ENCODE data around the gene UGT3A2.

UGT3A2 gene

DNA sequence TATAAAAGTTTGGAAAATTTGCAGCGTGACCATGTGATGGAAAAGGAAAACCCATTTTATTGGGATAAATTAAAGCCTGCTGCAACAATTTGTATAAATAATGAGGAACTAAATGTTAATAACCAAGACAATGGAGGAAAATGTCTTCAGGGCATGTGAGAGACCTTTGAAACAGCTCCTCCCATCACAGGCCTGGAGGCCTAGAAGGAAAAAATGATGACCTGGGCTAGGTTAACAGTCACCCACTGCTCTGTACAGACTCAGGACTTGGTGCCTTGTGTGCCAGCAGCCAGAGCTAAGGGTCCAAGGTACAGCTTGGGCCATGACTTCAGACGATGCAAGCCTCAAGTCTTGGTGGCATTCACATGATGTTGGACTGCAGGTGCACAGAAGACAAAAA lies 53.5 kb downstream of the UGT3A2 start:
- in situ Hi-C loops (cut with MboI; ENCODE audit: low sequenced_read_pairs) = no loop called here

DNA sequence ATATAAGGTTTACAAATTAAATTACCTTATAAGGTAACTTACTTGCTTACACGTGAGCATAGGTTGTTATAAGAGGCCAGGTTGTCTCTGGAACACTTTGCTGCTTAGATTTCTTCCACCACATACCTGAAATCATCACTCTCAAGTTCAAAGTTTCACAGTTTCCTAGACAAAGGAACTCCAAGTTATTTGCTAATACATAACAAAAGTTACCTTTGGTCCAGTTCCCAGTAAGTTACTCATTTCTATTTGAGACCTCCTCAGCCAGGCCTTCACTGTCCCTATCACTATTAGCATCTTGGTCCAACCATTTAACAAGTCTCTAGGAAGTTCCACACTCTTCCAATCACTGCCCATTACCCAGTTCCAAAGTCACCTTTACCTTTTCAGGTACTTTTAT lies 57.0 kb downstream of the UGT3A2 start:
- in situ Hi-C loops (cut with MboI; ENCODE audit: low sequenced_read_pairs) = no loop called here

DNA sequence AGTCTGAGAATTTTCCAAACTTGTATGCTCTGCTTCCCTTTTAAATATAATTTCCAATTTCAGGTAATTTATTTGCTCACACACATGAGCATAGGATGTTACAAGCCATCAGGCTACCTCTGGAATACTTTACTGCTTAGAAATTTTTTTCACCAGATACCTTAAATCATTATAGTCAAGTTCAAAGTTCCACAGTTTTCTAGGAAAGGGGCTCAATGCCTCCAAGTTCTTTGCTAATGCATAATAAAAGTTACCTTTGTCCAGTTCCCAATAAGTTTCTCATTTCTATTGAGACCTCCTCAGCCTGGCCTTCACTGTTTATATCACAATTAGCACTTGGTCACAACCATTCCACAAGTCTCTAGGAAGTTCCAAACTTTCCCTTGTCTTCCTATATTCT lies 59.3 kb downstream of the UGT3A2 start:
- in situ Hi-C loops (cut with MboI; ENCODE audit: low sequenced_read_pairs) = no loop called here

DNA sequence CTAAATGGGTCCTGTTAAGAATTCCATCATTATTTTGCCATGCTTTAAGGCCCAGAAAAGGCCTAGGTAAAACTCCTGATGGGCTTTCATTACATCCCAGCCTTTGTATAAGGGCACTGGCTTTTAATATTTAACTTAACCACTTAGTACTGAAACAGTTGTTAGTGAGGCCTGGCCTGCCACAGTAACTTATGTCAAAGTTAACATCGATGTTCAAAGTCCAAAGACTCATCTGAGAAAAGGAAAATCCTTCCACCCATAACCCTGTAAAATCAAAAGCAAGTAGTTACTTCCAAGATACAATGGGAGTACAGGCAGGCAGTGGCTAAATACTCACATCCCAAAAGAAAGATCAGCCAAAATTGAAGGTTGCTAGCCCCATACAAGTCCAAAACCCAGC lies 60.5 kb downstream of the UGT3A2 start:
- in situ Hi-C loops (cut with MboI; ENCODE audit: low sequenced_read_pairs) = no loop called here

DNA sequence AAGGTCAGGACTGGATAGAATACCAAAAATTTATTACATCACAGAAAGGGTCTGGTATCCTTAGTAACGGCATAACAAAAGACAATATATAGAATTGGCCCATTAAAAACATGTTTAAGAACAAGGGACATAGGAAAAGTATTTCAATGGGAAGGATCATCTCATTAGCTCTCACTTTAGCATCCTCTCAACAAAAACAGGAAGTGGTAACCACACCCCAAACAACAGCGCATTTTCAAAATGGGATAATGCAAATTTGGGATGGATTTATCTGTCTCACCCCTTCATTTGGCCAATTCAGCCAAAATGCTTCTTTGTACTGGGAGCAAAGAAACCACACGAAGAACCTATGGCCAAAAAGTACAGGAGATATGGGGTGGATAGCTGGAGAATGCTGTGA lies 65.7 kb downstream of the UGT3A2 start:
- in situ Hi-C loops (cut with MboI; ENCODE audit: low sequenced_read_pairs) = no loop called here

DNA sequence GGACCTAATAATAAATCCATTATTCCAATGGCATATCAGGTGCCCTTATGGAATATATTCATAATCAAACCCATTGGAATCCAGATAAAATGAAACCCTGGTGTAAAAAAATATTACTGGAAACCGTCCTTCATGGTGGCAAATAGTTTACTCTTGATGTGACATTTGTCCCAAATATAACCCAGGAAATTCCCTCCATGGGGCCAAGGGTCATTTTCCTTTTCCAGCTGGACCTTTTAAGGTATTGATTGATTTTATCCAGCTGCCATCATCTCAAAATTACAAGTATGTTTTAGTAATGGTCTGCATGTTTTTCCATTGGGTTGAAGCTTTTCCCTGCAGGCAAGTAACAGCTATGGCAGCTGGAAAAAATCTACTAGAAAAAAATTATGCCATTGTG lies 67.1 kb downstream of the UGT3A2 start:
- in situ Hi-C loops (cut with MboI; ENCODE audit: low sequenced_read_pairs) = no loop called here

DNA sequence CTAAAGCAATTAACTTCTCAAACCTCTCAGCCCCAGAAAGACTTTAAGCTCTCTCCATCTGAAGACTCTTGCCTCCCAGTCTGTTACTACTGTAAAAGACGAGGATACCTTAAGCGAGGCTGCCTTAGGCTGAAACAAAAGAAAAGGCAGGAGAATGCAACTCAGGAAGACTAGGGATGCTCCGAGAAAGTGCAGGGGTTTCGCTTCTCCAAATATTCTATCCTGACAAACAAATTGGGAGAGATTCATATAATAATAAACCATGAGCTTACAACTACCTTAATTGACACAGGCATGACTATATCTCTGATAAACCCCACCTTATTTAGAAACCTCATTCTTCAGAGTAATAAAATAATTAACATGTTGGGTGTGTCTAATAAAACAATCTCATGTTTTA lies 70.6 kb downstream of the UGT3A2 start:
- in situ Hi-C loops (cut with MboI; ENCODE audit: low sequenced_read_pairs) = no loop called here

DNA sequence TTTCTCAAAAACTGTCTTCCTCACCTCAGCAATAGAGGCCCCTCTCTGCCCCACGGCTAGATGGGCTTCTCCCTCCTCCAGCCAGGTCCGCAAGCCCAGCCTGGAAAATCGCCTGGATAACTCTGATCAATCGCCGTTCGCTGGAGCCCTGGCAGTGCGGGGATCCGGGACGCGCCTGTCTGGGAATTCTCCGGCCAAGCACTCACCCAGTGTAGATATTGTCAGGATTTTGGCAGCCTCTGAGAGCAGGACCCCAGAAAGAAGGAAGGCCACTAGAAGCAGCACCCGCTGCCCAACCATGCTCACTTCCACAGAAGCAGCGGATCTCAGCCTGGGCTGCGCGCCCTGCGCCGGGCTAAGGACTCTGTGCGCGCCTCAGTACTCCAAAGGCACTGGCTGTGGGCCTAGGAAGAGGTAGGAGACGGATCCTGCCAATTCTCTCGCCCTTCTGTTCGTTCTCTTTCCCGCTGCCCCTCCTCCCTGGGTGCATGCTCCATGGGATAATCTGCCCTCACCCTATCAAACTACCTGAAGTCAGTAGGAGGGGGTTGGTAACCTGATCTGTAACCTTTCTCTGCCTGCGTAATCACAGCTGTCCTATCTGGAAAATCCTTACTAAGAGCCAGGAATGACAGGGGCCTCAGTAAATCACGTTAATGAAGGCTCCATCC lies 75.6 kb downstream of the UGT3A2 start, which contains the start of gene UGT3A1:
UGT3A1 (minus strand) TSS at position 450 of the 671 bp plus-strand sequence; CDS start at position 300, 150 bp downstream.
- in situ Hi-C loops (cut with MboI; ENCODE audit: low sequenced_read_pairs) = no loop called here

DNA sequence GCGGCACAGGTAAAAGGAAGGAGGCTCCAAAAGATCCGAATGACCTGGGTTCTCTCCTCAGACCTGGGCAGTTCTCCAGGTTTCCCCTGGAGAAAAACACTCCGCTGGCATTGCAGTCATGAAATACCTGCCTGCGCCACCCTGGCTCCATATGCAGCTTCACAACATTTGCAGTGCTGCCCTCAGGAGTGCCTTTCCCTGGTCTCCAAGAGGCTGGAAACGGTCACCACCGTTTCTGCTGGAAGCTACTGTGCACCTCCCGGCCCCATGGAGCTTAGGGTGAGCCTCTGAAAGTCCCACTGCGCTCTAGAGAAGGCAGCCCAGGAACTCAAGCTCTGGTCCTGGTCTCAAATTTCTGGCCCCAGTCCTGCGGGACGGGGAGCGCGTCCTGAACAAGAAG lies 76.2 kb downstream of the UGT3A2 start:
- in situ Hi-C loops (cut with MboI; ENCODE audit: low sequenced_read_pairs) = no loop called here

DNA sequence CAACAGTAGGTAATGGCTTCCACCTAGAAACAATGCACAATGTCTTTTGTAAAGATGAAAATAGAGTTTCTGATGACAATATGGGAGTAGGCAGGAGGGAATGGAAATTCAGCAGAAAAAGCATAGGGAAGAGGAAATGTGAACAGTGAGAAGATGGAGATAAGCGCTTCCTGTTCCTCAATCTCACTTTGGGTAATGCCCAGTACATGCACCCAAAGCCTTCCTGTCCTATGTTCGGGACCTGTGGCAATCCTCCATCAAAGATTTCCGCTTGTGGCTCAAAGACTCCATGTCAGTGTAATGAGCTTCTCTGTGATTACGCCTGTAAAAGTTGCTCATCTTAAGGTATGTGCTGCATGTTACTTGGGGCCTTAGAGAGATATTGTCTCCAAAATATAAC lies 78.2 kb downstream of the UGT3A2 start:
- in situ Hi-C loops (cut with MboI; ENCODE audit: low sequenced_read_pairs) = no loop called here

DNA sequence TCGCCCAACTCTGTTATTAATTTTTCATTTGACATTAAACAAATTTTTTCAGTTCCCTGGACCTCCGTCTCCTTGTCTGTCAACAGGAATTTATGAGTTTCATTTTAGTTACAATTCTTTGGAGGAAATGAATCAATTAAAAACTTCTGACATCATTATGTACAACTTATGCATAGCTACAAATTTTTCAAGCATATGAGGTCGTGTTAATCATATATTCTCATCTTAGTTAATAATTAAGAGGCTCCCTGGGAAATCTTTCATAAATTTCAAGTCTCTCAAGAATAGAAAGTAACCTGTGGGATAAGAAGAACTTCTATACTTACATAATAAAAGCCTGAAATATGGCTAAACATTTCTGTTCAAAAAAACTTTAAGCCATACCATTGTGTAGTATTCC lies 78.9 kb downstream of the UGT3A2 start:
- in situ Hi-C loops (cut with MboI; ENCODE audit: low sequenced_read_pairs) = no loop called here
